ENCODE results near the gene SLC39A11. TPM values are rescaled to one million over a fixed set of nuclear protein-coding genes. Genes with fewer than 3 reads are reported as not detected.

Gene SLC39A11
- total and polyA plus RNA-seq, 2 of the 13 experiments (the other 11 are each of a cell fraction or from before 2014, with no cell fraction given) = 17.2 to 31.5 TPM

DNA sequence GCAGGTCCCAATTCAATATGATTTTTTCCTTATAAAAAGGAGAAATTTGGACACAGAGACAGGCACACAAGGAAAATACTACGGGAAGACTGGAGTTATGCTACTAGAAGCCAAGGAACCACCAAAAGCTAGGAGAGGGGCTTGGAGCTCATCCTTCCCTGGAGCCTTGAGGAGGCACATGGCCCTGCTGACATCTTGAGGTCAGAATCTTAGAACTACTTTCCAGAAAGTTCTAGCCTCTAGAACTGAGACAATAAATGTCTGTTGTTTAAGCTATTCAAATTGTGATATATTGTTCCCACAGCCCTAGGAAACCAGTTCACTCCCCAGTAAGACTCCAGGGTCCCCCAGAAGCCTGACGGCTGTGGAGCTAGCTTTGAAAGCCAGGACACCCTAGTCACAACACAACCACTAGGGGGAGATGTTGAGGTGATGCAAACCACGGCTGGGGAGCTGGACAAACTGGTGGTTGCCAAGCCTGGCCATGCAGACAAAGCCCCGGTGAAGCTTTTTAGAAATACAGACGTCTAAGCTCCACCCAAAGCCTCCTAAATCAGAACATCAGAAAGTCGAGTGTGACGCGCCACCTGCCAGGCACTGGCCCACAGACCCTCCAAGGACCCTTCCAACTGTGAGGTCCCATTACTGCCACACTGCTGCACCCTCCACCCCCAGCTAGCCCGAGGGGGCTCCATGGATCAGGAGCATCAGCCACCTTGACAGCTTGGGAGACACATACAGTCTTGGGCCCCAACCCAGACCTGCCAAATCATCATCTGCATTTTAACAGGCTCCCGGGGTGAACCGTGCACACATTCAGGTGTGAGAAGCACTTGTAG, 106.4 kb downstream of the SLC39A11 start (continued):
- TF ChIP-seq, protein P1, sequence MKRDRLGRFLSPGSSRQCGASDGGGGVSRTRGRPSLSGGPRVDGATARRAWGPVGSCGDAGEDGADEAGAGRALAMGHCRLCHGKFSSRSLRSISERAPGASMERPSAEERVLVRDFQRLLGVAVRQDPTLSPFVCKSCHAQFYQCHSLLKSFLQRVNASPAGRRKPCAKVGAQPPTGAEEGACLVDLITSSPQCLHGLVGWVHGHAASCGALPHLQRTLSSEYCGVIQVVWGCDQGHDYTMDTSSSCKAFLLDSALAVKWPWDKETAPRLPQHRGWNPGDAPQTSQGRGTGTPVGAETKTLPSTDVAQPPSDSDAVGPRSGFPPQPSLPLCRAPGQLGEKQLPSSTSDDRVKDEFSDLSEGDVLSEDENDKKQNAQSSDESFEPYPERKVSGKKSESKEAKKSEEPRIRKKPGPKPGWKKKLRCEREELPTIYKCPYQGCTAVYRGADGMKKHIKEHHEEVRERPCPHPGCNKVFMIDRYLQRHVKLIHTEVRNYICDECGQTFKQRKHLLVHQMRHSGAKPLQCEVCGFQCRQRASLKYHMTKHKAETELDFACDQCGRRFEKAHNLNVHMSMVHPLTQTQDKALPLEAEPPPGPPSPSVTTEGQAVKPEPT (CRISPR knock-in tag; IDR thresholded peaks at IDR 0.05; ENCODE audit: low read depth) = 0 out of 2 replicates have a peak, but pooled peaks have one; percentile 50
- TF ChIP-seq ARNTL (CRISPR knock-in tag; IDR thresholded peaks at IDR 0.05) = no peak
- peak; percentile 51; the same call in 1 of the 2 replicates for TF ChIP-seq REPIN1 (CRISPR knock-in tag; IDR thresholded peaks at IDR 0.05; ENCODE audit: borderline replicate concordance, low read depth)
- TF ChIP-seq KDM4B (CRISPR knock-in tag; IDR thresholded peaks at IDR 0.05) = no peak
- TF ChIP-seq HNF1B (CRISPR knock-in tag; IDR thresholded peaks at IDR 0.05) = peak; percentile 72; the same call in 1 of the 2 replicates
- no peak for TF ChIP-seq NFATC3 (CRISPR knock-in tag; IDR thresholded peaks at IDR 0.05)
- TF ChIP-seq, protein P2, sequence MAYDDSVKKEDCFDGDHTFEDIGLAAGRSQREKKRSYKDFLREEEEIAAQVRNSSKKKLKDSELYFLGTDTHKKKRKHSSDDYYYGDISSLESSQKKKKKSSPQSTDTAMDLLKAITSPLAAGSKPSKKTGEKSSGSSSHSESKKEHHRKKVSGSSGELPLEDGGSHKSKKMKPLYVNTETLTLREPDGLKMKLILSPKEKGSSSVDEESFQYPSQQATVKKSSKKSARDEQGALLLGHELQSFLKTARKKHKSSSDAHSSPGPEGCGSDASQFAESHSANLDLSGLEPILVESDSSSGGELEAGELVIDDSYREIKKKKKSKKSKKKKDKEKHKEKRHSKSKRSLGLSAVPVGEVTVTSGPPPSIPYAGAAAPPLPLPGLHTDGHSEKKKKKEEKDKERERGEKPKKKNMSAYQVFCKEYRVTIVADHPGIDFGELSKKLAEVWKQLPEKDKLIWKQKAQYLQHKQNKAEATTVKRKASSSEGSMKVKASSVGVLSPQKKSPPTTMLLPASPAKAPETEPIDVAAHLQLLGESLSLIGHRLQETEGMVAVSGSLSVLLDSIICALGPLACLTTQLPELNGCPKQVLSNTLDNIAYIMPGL (CRISPR knock-in tag; IDR thresholded peaks at IDR 0.05; ENCODE audit: borderline replicate concordance in 1 of 2, low read depth in 1 of 2) = peak; percentile 53 to 58; a peak in 1 of 4 replicates
- no peak for TF ChIP-seq FOXO1 (CRISPR knock-in tag; IDR thresholded peaks at IDR 0.05)
- TF ChIP-seq, protein P3, sequence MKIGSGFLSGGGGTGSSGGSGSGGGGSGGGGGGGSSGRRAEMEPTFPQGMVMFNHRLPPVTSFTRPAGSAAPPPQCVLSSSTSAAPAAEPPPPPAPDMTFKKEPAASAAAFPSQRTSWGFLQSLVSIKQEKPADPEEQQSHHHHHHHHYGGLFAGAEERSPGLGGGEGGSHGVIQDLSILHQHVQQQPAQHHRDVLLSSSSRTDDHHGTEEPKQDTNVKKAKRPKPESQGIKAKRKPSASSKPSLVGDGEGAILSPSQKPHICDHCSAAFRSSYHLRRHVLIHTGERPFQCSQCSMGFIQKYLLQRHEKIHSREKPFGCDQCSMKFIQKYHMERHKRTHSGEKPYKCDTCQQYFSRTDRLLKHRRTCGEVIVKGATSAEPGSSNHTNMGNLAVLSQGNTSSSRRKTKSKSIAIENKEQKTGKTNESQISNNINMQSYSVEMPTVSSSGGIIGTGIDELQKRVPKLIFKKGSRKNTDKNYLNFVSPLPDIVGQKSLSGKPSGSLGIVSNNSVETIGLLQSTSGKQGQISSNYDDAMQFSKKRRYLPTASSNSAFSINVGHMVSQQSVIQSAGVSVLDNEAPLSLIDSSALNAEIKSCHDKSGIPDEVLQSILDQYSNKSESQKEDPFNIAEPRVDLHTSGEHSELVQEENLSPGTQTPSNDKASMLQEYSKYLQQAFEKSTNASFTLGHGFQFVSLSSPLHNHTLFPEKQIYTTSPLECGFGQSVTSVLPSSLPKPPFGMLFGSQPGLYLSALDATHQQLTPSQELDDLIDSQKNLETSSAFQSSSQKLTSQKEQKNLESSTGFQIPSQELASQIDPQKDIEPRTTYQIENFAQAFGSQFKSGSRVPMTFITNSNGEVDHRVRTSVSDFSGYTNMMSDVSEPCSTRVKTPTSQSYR (CRISPR knock-in tag; IDR thresholded peaks at IDR 0.05; ENCODE audit: borderline replicate concordance) = no peak
- TF ChIP-seq ZNF644 (CRISPR knock-in tag; IDR thresholded peaks at IDR 0.05; ENCODE audit: low read depth) = no peak
- TF ChIP-seq, protein P4, sequence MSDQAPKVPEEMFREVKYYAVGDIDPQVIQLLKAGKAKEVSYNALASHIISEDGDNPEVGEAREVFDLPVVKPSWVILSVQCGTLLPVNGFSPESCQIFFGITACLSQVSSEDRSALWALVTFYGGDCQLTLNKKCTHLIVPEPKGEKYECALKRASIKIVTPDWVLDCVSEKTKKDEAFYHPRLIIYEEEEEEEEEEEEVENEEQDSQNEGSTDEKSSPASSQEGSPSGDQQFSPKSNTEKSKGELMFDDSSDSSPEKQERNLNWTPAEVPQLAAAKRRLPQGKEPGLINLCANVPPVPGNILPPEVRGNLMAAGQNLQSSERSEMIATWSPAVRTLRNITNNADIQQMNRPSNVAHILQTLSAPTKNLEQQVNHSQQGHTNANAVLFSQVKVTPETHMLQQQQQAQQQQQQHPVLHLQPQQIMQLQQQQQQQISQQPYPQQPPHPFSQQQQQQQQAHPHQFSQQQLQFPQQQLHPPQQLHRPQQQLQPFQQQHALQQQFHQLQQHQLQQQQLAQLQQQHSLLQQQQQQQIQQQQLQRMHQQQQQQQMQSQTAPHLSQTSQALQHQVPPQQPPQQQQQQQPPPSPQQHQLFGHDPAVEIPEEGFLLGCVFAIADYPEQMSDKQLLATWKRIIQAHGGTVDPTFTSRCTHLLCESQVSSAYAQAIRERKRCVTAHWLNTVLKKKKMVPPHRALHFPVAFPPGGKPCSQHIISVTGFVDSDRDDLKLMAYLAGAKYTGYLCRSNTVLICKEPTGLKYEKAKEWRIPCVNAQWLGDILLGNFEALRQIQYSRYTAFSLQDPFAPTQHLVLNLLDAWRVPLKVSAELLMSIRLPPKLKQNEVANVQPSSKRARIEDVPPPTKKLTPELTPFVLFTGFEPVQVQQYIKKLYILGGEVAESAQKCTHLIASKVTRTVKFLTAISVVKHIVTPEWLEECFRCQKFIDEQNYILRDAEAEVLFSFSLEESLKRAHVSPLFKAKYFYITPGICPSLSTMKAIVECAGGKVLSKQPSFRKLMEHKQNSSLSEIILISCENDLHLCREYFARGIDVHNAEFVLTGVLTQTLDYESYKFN (CRISPR knock-in tag; conservative IDR thresholded peaks at IDR 0.05) = 0 out of 2 replicates have a peak, but pooled peaks have one; percentile 24
- no peak for TF ChIP-seq ZNF768 (CRISPR knock-in tag; IDR thresholded peaks at IDR 0.05)
- TF ChIP-seq IKZF5 (CRISPR knock-in tag; IDR thresholded peaks at IDR 0.05) = peak; percentile 38; the same call in 1 of the 2 replicates

Data from HepG2 (cell line).